DMS79 treated with DMSO at 0.1 percent for 48 hours (cell line): ENCODE data around the gene ZSCAN23.
"Not testable (repeated sequence)": the region's sequence is repeated elsewhere in the genome, so short reads cannot be mapped to it uniquely, and the experiment has no call there.

Source experiments
- DNase-seq: peaks from one replicate; lab custom pipeline; 2025; lab: John Stamatoyannopoulos, UW

ZSCAN23 gene

DNA sequence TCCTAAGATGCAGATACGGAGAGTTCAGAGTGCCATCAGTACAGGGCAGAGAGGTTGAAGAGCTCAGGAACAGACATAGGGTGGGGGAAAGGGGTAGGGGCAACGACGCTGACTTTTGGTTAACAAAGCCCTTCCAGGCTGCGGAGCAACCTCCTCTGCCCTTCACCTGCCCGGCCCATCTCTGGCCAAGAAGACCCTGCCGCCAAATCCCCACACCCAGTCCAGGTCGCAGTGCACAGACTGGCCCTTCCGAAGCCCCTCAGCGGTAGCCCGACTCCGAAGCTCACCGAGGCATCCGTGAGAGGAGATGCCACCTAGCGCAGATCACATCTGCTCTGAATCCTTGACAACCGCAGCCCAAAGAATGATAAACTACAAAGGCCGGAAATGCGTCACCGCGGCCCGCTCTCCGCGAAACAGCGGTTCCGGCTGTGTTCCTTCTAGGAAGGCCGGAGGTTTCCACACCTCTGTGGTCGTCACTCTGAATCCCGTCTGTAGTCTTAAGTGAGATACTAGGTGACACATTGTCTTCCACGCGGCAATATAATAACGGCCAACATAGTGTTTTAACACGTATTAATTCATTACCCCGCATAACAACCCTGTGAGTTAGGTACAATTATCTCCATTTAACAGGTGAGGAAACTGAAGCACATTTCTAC lies at the start of gene ZSCAN23:
ZSCAN23 (minus strand) TSS at position 380 of the 662 bp plus-strand sequence. CDS start 7,225 bp downstream, outside the sequence.
- peak; percentile 84 for DNase-seq

DNA sequence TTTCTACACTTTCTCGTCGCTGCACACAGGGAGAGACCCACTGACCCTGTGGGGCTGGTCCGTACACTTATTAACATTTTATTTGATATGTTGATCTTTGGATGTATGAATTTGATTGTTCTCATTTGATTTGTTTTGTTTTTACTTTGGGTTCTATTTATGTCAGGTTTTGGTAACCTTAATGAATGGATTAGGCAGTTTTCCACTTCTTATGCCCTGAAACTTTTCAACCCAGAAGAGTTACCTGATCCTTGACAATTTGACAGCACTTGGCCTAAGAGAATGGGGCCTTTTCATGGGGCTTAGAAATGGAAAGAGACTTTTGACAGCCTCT lies 48.7 kb upstream of the ZSCAN23 start:
- no peak for DNase-seq

DNA sequence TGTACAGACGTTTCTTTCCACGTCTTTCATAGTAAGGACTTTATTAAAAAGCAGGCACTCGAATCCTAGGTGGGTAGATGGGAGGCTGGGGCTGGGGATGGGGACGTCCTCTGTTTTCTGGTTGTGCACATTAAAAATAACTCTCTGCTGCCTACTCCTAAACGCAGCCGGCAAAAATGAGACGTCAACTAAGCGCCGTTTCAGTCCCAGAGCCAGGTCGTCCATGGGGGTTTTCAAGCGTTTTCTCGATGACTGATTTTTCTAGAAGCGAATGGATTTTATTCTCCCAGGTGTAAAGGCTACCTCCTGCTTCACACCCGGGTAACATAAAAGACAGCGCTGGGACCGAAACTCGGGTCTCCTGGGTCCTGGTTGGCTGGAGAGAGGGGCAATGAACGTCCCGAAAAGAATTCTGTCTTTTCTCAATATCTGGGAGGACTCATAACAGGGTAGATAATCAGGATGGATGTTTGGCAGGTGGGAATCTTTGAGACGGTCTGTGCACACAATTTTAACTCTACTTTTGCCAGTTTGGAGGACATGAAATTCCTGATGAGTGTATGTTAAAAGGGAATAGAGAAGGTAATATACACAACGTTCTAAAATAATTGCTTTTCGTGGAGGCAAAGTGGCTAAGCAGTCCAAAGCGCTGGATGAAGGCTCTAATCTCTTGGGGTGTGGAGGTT lies 47.1 kb upstream of the ZSCAN23 start:
- DNase-seq = no peak

DNA sequence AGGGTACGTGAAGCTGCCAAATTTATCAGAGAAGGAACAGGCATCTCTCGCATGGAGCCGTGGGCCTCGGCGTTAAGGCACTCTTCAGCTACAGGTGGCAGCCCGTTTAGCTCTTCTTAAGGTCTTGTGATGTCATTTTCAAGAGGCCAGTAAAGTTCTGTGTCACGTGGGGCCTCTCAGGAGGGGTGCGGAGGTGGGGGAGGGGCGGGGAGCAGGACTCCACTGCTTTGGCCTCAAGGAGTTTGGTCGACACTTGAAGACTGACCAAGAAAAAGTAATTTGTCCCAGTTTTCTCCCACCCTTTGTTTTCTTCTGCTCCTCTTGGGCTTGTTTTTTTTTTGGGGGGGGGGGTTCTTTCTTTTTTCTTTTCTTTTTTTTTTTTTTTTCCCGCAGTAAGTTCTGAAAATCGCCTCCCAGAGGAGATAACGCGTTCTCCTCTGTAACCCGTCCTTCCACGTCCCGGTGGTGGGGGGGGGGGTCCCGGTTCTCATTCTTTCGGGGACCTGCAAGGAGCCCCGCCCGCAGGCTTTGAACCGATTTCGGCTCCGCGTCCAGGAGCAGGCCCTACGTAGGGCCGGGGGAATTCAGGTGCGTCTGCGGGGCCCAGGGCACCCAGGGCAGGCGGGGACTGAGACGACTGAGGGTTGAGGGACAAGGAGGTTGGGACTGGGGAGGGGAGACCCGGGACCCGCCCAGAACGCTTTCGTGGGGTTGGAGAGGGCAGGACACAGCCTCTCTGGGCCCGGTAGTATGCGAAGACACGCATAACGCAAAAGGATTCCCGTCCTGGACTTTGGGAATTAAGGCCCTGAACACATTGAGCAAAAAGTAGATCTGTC lies 46.3 kb upstream of the ZSCAN23 start:
- DNase-seq = no peak

DNA sequence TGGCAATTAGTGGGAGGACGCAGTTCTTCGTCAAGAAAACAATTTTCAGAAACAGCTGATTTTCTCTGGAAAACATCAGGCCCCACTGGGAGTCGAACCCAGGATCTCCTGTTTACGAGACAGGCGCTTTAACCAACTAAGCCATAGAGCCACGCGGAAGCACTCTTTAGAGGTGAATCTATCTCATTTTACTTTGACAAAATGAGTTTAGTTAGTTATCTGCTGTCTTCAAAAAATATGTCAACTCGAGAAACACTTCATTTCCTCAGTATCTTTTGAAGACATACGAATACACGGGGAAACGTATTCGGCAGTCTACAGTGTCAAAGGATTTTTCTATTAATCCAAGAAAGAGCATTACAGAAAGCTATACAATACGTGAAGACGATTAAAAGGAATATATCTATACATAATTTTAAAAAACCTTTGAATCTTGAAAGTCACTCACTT lies 45.6 kb upstream of the ZSCAN23 start:
- no peak for DNase-seq

DNA sequence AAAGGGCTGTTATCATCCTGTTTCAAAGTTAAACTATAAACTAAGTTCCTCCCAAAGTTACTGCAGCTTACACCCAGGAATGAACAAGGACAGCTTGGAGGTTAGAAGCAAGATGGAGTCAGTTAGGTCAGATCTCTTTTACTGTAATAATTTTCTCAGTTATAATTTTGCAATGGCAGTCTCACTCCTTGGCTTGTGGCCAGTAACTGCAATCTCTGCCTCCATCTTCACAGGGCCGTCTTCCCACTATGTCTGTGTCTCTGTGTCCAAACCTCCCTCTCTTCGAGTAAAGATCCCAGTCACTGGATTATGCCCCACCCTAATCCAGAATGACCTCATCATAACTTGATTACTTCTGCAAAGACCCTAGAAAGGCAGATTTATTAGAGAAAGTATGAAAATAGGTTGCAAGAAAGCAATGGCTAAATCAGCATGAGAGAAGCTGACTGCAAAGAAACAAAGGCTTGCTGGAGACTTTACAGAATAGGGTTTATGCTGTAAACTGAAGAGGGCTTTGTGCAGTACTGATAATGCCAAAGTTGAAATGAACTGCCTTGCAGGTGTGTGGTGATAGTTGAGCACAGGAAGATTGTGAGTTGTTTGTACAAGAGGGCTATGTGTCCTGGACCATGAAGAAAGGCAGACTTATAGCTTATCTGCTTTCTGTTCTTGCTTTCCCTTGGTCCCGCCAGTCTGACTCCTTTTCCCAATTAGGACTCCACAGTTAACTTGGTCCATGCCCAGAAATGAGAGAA lies 43.9 kb upstream of the ZSCAN23 start:
- no peak for DNase-seq

DNA sequence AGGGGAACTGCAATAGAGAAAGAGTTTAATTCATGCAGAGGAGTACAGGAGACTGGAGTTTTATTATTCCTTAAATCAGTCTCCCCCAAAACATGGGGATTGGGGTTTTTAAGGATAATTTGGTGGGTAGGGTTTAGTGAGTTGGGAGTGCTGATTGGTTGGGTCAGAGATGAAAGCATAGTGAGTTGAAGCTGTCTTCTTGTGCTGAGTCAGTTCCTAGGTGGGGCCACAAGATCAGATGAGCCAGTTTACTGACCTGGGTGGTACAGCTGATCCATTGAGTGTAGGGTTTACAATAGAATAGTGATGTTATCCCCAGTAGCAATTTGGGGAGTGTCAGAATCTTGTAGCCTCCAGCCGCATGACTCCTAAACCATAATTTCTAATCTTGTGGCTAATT lies 43.2 kb upstream of the ZSCAN23 start:
- DNase-seq = no peak

DNA sequence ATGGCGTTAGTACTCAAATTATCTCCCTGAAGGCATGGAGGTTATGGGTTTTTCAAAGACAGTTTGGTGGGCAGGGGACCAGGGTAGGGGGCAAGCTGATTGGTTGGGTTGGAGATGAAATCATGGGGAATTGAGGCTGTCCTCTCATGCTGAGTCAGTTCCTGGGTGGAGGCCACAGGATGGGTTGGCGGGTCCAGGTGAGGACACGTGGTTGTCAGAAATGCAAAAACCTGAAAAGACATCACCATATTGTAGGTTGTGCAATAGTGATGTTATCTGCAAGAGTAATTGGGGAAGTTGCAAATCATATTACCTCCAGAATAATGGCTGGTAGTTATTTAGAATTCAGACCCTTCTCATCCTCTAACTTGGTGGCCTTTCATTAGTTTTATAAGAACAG lies 42.2 kb upstream of the ZSCAN23 start:
- no peak for DNase-seq

DNA sequence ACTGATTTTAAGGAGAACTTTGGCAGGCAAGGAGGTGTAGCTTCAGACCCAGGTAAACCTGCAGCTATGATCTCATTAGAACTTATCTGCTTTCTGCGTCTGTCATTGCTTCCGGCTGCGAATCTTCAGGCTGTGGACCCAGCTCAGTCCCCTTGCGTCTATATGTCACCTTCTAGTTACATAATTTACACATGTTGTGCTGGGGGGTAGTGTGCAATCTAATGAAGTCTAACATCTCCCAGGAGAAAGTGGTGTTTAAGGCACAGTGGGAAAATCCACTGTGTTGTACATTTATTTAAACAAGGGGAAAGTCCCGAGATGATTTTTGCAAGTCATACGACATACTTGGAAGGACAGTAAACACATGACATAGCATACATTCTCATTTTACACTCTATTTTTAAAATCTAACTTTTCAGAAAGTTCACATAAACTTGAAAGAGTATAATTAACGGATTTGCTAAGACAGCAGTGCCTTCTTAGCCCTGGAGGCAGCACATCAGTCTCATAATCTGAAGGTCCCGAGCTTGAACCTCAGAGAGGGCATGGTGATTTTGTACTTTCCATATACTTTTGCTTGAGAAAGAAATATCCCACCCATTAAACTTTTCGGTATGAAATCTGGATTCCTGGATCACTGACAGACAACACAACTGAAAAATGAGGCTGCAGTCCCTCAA lies 37.1 kb upstream of the ZSCAN23 start:
- DNase-seq = no peak

DNA sequence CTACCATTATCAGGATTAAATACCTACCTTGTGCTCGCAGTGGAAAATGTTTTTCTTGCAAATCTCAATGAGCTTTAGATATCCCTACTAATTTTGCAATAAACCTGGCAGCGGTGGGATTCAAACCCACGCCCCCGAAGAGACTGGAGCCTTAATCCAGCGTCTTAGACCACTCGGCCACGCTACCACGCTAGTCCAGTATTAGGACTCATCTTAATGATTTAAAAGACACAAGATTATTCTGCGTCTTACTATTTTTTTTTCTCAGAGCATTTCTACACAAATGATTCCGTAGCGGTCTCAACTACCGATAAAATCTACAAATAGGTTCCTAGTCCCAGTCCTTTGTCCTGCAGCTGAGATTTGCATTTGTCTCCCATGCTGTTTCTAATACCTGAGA lies 35.2 kb upstream of the ZSCAN23 start:
- DNase-seq = no peak

DNA sequence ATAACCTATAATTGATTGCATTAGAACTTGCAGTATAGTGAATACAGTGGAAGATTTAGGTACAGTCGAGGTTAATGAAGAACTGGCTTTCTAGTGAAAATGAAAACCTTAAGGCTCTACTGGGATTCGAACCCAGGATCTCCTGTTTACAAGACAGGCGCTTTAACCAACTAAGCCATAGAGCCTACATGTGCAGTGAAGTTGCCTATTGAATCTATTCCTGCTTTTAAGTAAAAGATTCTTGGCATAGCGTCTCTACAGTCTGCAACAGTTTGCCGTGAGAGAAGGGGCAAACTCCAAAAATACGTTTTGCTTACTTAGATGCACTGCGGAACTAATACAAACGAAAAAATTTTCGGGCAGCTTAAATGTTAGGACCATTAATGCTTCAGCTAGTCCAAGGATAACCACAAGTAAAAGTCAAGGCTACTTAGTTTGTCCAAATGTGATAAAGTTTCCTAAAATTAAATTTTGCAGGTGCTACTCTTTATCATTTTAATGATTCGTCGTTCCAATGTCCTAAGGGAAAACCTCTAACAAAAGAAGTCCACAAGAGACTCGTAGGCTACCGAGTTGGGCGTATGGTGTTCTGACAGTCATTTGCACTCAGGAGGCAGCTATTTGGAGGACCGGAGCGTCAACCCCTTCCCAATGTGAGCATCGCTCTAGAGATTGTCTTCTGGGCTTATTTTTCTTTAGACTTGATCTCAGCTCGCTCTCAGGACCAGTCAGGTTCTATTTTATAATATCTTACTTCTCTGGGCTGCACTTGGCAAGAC lies 31.3 kb upstream of the ZSCAN23 start:
- no peak for DNase-seq

DNA sequence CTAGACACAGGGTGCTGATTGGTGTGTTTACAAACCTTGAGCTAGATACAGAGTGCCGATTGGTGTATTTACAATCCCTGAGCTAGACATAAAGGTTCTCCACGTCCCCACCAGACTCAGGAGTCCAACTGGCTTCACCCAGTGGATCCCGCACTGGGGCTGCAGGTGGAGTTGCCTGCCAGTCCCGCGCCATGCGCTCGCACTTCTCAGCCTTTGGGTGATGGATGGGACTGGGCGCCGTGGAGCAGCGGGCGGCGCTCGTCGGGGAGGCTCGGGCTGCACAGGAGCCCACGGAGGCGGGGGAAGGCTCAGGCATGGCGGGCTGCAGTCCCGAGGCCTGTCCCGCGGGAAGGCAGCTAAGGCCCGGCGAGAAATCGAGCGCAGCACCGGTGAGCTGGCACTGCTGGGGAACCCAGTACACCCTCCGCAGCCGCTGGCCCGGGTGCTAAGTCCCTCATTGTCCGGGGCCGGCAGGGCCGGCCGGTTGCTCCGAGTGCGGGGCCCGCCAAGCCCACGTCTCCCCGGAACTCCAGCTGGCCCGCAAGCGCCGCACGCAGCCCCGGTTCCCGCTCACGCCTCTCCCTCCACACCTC lies 26.0 kb upstream of the ZSCAN23 start:
- not testable (repeated sequence) for DNase-seq

DNA sequence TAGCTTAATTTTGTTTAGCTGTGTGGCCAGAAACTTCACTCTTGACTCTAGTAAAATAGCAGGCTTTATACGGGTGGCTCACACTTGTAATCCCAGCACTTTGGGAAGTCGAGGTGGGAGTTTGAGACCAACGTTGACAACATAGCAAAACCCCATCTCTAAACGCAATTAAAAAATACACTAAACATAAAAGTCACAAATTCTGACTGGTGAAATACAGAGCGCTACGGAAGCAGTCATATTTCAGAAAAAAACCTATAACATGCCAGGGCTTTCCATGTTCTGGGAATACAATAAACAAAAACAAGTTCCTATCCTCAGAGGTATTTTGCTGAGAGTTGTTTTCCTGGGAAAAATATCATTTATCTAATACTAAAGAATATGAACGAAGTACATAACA lies 24.8 kb upstream of the ZSCAN23 start:
- no peak for DNase-seq

DNA sequence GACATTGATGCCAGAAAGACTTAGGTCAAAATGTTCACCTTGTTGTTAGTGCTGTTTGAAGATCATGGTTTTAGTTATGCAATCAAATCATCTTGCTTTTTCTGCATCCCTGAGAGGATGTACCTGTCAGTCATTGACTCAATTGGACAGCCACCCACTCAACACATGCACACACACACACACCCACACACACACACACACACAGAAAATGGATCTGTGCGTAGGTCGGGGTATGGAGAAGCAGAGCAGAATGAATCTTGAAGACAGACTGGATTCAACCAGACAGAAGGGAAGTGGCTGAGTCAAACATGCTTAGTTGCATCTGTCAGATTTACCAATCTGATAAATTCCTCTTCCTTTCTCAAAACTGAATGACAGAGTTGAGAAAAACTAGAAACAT lies 19.1 kb upstream of the ZSCAN23 start:
- no peak for DNase-seq

DNA sequence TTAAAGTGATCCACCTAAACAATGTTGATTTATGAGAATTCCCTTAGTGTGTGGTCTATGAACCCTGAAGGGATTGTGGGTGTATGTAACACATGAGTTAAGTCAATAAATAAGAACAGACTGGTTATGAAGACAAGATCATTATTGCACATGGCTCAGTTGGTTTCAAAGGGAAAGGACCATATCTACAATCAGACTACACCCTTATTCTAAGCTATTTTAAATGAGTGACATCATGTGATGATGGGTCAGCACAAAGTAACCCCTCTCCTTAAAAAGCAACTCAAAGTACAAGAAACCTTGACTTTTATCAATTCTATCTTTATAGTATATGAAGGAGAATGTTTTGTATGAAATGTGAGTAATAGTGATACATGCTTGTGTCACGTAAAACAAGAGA lies 15.3 kb upstream of the ZSCAN23 start:
- no peak for DNase-seq

DNA sequence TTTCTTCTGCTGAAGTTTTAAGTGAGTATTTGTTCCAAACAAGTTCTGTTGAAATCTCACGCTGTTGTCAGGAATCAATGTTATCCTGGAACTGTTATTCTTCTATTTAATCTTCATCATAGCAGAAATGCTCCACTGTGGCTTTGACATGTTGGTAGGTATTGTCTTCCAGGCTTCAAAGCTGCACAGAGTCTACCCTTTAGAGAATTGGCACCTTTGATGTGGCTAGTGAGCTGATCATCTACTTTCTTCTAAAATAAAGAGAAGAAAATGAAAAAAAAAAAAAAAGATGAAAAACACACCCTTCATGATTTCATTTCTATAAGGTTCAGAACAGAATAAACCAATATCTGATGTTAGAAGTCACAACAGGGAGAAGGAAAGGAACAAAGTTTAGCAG lies 5.8 kb upstream of the ZSCAN23 start:
- DNase-seq = no peak

DNA sequence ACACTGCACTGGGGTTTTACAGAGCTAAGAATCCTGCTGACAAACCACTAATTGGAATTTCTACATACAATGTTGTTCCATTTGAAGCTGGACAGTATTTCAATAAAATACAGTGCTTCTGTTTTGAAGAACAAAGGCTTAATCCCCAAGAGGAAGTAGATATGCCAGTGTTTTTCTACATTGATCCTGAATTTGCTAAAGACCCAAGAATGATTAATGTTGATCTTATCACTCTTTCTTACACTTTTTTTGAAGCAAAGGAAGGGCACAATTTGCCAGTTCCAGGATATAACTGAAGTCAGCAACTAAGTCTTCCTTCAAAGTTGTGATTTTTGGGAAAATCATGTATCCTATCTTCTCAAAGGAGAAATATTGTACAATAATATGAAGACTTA lies 4.2 kb upstream of the ZSCAN23 start:
- not testable (repeated sequence) for DNase-seq

DNA sequence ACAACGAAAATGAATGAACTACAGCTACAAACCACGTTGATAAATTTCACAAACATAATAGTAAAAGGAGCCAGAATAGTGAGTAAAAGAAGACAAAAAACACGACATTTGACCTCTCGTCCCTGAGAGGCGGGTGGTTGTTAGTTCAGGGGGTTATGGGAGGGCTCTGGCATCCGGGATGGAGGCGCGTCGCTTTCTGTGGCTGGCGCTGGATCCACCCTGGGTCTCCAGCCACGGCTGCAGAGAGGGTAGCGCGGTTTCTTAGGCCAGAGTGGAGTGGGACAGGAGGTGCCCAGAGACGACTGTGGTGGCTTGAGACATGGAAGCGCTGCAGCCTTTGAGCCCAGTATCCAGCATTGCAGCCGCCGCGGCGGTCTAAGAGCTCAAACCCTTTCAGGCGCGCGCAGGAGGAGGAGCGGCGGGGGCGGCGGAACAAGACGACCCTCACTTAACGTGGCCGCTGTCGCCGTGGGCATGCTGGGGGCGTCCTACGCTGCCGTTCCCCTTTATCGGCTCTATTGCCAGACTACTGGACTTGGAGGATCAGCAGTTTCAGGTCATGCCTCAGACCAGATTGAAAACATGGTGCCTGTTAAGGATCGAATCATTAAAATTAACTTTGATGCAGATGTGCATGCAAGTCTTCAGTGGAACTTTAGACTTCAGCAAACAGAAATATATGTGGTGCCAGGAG lies 3.7 kb upstream of the ZSCAN23 start:
- peak; percentile 50 for DNase-seq

DNA sequence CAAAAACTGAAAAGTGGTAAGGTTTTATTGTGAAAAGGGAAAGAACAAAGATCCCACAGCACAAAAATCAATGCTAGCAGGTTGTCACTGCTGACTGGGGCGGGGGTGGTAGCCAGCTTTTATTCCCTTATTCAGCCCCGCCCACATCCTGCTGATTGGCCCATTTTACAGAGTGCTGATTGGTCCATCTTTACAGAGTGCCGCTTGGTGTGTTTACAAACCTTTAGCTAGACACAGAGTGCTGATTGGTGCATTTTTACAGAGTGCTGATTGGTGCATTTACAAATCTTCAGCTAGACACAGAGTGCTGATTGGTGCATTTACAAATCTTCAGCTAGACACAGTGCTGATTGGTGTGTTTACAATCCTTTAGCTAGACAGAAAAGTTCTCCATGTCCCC lies 1.5 kb upstream of the ZSCAN23 start:
- not testable (repeated sequence) for DNase-seq

DNA sequence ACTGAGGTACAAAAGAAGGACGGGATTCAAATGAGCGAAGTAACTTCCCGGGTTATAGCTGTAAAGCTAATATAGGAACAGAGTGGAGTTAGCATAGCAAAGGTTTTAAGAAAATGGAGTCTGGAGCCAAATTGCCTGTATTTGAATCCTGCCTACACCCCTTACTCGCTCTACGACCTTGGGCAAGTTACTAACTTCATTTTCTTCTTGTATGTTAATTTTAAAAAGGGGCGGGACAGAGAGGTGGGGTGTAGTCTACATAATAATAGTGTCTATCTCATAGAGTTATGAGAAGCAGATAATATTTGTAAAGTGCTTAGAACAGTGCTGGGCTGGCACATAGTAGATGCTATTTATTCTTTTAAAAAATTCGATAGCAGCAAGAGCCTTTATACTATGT lies 705 bp downstream of the ZSCAN23 start:
- no peak for DNase-seq
